AG09309 (cell line): Measurements from ENCODE around the gene NPEPL1.

Source experiments
- DNase-seq: peaks from one replicate; pipeline ENCODE4 v3.0.0-alpha.2; 2010; ENCODE audit warnings: low read depth
- H3K4me3 ChIP-seq: 2 replicates; pipeline ENCODE4 v1.5.1; 2011; ENCODE audit warnings: mild to moderate bottlenecking, low read depth, low read length, moderate library complexity; ENCODE audit not compliant: control insufficient read depth
- TF ChIP-seq, protein P1 (sequence below): IDR thresholded peaks from 2 replicates; pipeline ENCODE4 v1.5.1; 2011; ENCODE audit warnings: mild to moderate bottlenecking, low read depth, low read length, inconsistent platforms; ENCODE audit not compliant: insufficient read depth, control insufficient read depth; ENCODE audit errors: missing control alignments

Gene NPEPL1

DNA sequence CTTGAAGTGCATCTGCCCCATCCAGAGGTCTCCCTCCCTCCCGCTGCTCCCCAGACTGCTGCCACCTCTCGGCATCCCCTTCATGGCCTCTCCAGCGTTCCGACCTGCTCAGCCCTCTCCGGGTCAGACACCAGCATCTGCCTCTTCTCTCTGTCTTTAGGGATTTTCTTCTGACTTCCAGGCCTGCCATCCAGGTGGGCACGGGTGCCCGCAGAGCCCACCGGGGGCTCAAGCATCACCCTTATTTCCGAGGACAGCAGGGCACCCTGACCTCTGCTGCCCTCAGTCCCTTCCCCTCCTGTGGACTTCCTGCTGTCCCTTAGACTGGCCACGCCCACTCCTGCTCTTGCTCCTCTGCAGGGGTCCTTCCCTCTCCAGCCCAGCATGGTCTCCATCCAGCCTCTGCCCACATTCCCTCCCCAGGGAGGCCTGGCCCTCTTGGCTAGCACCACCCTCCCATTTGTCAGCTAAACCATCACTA, 3.3 kb downstream of the NPEPL1 start:
- TF ChIP-seq, protein P1, sequence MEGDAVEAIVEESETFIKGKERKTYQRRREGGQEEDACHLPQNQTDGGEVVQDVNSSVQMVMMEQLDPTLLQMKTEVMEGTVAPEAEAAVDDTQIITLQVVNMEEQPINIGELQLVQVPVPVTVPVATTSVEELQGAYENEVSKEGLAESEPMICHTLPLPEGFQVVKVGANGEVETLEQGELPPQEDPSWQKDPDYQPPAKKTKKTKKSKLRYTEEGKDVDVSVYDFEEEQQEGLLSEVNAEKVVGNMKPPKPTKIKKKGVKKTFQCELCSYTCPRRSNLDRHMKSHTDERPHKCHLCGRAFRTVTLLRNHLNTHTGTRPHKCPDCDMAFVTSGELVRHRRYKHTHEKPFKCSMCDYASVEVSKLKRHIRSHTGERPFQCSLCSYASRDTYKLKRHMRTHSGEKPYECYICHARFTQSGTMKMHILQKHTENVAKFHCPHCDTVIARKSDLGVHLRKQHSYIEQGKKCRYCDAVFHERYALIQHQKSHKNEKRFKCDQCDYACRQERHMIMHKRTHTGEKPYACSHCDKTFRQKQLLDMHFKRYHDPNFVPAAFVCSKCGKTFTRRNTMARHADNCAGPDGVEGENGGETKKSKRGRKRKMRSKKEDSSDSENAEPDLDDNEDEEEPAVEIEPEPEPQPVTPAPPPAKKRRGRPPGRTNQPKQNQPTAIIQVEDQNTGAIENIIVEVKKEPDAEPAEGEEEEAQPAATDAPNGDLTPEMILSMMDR: no peak
- H3K4me3 ChIP-seq: no peak overlapping the region
- no peak for DNase-seq

DNA sequence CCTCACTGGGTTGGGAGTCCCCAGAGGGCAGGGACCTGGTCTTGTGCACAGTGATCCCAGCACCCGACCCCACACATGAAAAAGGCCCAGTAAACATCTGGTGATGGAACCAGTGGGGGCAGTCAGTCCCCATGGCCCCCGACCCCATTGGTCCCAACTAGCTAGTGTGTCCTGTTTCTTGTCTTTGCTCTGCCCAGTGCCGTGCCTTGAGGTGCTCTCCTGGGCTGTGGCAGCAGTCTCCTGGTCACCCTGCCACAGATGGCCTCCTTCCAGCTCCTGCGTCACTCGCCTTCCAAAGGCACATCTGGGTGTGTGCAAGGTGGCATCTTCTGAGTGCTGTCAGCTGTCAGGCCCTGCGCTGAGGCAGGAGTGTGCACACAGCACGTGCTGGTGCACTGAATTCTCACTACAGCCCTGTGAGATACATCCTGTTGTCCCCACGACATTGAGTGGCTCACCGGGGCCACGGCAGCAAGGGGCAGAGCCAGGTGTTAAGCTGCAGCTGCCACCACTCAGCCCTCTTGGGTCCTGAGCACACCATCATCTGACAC, 3.9 kb downstream of the NPEPL1 start:
- H3K4me3 ChIP-seq: no peak overlapping the region
- TF ChIP-seq, protein P1: no peak
- no peak for DNase-seq

DNA sequence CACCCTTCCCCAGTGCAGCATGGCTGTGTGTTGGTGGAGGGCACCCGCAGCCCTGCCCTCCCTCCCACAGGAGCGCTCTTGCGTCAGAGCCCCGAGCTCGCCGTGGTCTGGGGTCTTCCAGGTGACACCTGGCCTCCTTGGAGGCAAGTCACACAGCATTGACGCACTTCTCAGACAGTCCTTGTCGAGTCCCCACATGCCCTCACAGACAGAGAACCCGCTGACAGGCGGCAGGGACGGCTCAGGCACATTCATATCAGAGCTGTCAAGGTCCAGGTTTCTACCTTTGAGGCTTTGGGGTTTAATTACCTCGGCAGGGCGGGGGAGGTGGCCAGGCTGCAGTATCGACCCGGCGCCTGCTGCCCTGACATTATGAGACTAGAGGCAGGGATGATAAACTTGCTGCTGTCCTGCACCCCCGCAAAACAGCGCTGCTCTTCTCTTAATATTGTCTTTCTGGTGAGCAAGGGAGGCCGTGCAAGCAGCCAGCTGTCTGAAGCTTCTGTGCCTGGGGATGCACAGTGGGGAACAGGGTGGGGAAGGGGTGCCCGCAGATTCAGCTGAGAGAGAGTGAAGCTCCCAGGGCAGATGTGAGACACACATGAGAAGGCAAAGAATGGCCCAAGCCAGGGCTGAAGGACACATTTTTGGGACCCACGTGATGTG, 4.7 kb downstream of the NPEPL1 start:
- no peak overlapping the region for H3K4me3 ChIP-seq
- TF ChIP-seq, protein P1: no peak
- no peak for DNase-seq

DNA sequence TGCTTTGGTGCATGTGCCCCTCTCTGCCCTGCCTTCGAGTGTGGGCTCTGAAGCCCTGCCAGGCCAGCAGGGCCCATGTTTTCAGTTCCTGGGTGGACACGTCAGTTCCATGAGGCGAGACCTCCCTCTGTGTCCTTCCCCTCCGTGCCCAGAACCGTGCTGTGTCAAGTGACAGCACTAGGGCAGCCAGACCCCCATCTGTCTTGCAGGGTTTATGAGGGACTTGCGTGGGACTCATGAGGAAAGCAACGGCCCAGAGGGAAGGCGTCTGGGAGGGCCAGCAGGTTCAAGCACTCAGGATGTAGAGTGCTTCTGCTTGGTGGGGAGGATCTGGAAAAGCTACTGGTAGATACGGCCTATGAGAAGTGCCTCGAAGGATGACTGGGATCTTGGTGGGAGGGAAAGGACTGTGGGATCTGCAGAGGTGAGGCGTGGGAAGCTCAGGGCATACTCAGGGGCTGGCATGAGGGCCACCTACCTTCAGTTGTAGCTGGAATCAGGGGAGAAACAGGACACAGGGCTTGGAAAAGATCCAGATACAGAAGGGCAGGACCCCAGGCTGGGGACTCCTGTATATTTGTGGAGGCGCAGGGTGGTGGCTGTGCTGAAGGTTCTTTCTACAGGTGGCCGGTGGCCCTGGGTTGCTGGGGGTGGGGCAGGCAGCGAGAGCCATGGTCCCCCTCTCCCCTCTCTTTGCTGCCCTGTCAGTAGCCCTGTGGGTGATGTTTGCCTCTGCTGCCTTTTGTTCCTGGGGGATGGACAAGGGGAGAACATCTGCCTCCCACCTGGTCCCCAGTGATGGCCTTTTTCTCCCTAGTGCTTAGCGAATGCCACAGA, 5.5 kb downstream of the NPEPL1 start:
- TF ChIP-seq, protein P1: no peak
- no peak overlapping the region for H3K4me3 ChIP-seq
- DNase-seq: no peak

DNA sequence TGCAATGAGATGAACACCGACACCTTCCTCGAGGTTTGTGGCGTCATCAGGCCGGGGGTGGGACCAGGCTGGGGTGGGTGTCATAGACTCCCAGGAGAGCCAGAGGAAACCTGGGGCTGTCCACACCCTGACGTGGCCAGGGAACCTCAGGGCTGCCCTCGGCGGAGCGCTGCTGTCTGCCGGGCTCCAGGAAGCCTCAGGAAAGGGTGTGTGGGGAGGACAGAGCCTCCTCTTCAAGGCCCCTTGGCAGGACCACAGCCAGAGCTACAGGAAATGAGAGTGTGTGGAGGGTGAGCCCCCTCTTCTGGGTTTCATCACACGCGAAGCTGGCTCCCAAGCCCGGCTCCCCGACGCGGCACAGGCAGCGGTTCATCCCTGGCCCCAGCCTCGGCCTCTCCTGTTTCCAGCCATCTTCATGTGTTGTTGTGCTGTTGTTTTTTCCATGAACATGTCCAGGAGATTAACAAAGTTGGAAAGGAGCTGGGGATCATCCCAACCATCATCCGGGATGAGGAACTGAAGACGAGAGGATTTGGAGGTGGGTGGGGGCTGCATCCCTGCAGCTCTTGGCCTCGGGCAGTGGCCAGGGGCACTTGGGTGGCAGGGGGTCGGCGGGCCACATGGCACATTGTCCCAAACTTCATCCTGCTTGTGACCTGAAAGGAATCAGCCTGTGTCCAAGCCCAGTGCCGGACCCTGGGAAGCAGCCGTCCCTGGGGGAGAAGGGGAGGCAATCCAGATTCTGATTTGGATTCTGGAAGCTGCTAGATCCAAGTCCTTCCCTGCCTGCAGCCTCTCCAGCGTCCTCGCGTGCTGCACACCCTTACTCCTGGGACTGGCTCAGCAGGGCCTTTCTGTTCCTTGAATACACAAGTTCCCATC, 6.4 kb downstream of the NPEPL1 start:
- TF ChIP-seq, protein P1: no peak
- DNase-seq: no peak
- no peak overlapping the region for H3K4me3 ChIP-seq

DNA sequence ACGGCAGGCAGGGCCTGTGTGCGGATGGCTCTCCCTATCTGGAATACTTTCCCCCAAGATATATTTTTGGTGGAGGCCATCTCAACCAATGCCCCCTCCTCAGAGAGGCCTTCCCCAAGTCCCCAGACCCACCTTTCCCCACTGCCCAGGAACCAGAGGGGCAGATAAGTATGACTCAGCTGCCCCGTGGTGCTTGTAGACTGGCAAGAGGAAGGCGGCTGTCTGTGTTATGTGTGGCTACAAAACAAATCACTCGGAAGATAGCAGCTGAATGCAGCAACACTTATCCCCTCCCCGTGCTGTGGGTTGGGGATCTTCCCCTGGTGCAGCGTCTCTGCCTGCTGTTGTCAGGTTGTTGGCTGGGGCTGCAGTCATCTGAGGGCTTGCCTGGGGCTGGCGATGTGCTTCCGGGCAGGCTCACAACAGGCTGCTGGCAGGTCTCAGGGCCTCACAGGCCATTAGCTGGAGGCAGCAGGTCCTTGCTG, 7.1 kb downstream of the NPEPL1 start:
- DNase-seq: no peak
- TF ChIP-seq, protein P1: no peak

More for the DNA sequence above, 7.1 kb downstream of the NPEPL1 start:
- H3K4me3 ChIP-seq: no peak overlapping the region
